ENCODE results near the gene CACNA2D4. TPM values are rescaled to one million over a fixed set of nuclear protein-coding genes. Genes with fewer than 3 reads are reported as not detected.
A peak's percentile ranks its signal among the peaks of the same experiment; 100 is the strongest.
"Not testable (repeated sequence)": the region's sequence is repeated elsewhere in the genome, so short reads cannot be mapped to it uniquely, and the experiment has no call there.

The CACNA2D4 gene
- total RNA-seq, 1 donor from 2014 or later = 0.87 TPM

GRCh38 chr12:1956716-1957115 is 38.3 kb upstream of the CACNA2D4 start:
- no peak for DNase-seq (ENCODE audit: extremely low spot score, unreplicated experiment)
- H3K36me3 Mint-ChIP-seq = peaks cover 62% of the 10 kb centered on the region
- H3K27me3 Mint-ChIP-seq = no peaks in the 10 kb centered on the region
- no peak overlapping the region for H3K27ac Mint-ChIP-seq
- H3K4me1 Mint-ChIP-seq (ENCODE audit: unreplicated experiment) = no peaks in the 10 kb centered on the region
- no peak overlapping the region for H3K4me3 Mint-ChIP-seq
- no peak for TF ChIP-seq CTCF (conservative IDR thresholded peaks at IDR 0.05)
- no peaks in the 10 kb centered on the region for H3K9me3 Mint-ChIP-seq

- TF ChIP-seq CTCF (conservative IDR thresholded peaks at IDR 0.05) = no peak
- Mint-ChIP-seq H3K27me3 (no peaks in the 10 kb centered on the region), H3K9me3 (no peaks in the 10 kb centered on the region), H3K4me1 (ENCODE audit: unreplicated experiment) (no peaks in the 10 kb centered on the region), H3K36me3 (peaks cover 70% of the 10 kb centered on the region), H3K27ac (peak overlapping the region; percentile 68), H3K4me3 (no peak overlapping the region)
- no peak for DNase-seq (ENCODE audit: extremely low spot score, unreplicated experiment)
Measured at GRCh38 chr12:1949771-1950470, 31.5 kb upstream of the CACNA2D4 start.

GRCh38 chr12:1948883-1949282 is 30.4 kb upstream of the CACNA2D4 start:
- peaks cover 78% of the 10 kb centered on the region for H3K36me3 Mint-ChIP-seq
- no peak for DNase-seq (ENCODE audit: extremely low spot score, unreplicated experiment)
- H3K4me1 Mint-ChIP-seq (ENCODE audit: unreplicated experiment) = no peaks in the 10 kb centered on the region
- H3K27ac Mint-ChIP-seq = no peak overlapping the region
- no peak overlapping the region for H3K4me3 Mint-ChIP-seq
- H3K27me3 Mint-ChIP-seq = no peaks in the 10 kb centered on the region
- no peaks in the 10 kb centered on the region for H3K9me3 Mint-ChIP-seq
- no peak for TF ChIP-seq CTCF (conservative IDR thresholded peaks at IDR 0.05)

- Mint-ChIP-seq H3K4me3 (no peak overlapping the region), H3K36me3 (peaks cover 82% of the 10 kb centered on the region), H3K27me3 (no peaks in the 10 kb centered on the region), H3K9me3 (no peaks in the 10 kb centered on the region), H3K27ac (no peak overlapping the region), H3K4me1 (ENCODE audit: unreplicated experiment) (no peaks in the 10 kb centered on the region)
- no peak for DNase-seq (ENCODE audit: extremely low spot score, unreplicated experiment)
- no peak for TF ChIP-seq CTCF (conservative IDR thresholded peaks at IDR 0.05)
Measured at GRCh38 chr12:1947081-1947480, 28.6 kb upstream of the CACNA2D4 start.

- H3K27me3 Mint-ChIP-seq = no peaks in the 10 kb centered on the region
- no peak overlapping the region for H3K4me3 Mint-ChIP-seq
- H3K9me3 Mint-ChIP-seq = no peaks in the 10 kb centered on the region
- no peaks in the 10 kb centered on the region for H3K4me1 Mint-ChIP-seq (ENCODE audit: unreplicated experiment)
- DNase-seq (ENCODE audit: extremely low spot score, unreplicated experiment) = no peak
- TF ChIP-seq CTCF (conservative IDR thresholded peaks at IDR 0.05) = no peak
- no peak overlapping the region for H3K27ac Mint-ChIP-seq
- H3K36me3 Mint-ChIP-seq = peaks cover 80% of the 10 kb centered on the region
Measured at GRCh38 chr12:1946296-1946695, 27.8 kb upstream of the CACNA2D4 start.

GRCh38 chr12:1945502-1945901 is 27.1 kb upstream of the CACNA2D4 start:
- not testable (repeated sequence) for H3K4me1 Mint-ChIP-seq (ENCODE audit: unreplicated experiment); H3K9me3 Mint-ChIP-seq
- peaks cover 83% of the 10 kb centered on the region for H3K36me3 Mint-ChIP-seq

More at GRCh38 chr12:1945502-1945901, 27.1 kb upstream of the CACNA2D4 start:
- H3K27me3 Mint-ChIP-seq; H3K27ac Mint-ChIP-seq; H3K4me3 Mint-ChIP-seq; DNase-seq (ENCODE audit: extremely low spot score, unreplicated experiment): not testable (repeated sequence)
